OCI-M1 (cell line): ENCODE data around the gene VAPB.

Experiments used
- DNase-seq: peaks from one replicate; lab custom pipeline; 2025; lab: John Stamatoyannopoulos, UW

Gene VAPB

GRCh38 chr20:58463256-58463655 lies 74.2 kb downstream of the VAPB start:
- no peak for DNase-seq

- no peak for DNase-seq
Measured at GRCh38 chr20:58464838-58465237, 75.8 kb downstream of the VAPB start.

- no peak for DNase-seq
Measured at GRCh38 chr20:58466095-58466708, 77.2 kb downstream of the VAPB start.

GRCh38 chr20:58466729-58467571 lies 77.9 kb downstream of the VAPB start:
- DNase-seq: no peak

- no peak for DNase-seq
Measured at GRCh38 chr20:58467572-58468527, 78.8 kb downstream of the VAPB start.

- no peak for DNase-seq
Measured at GRCh38 chr20:58469616-58470015, 80.6 kb downstream of the VAPB start.

GRCh38 chr20:58470336-58471192 lies 81.5 kb downstream of the VAPB start:
- DNase-seq: no peak

GRCh38 chr20:58471193-58472164 lies 82.5 kb downstream of the VAPB start:
- no peak for DNase-seq

- no peak for DNase-seq
Measured at GRCh38 chr20:58472273-58473018, 83.4 kb downstream of the VAPB start.

GRCh38 chr20:58473453-58474425 lies 84.7 kb downstream of the VAPB start:
- no peak for DNase-seq

- DNase-seq: no peak
Measured at GRCh38 chr20:58475466-58475865, 86.4 kb downstream of the VAPB start.

- DNase-seq: no peak
Measured at GRCh38 chr20:58478141-58478805, 89.2 kb downstream of the VAPB start.

GRCh38 chr20:58479726-58480440 lies 90.9 kb downstream of the VAPB start:
- no peak for DNase-seq

GRCh38 chr20:58480551-58481336 lies 91.7 kb downstream of the VAPB start:
- DNase-seq: no peak

- peak; percentile 1 for DNase-seq
Measured at GRCh38 chr20:58481481-58482021, 92.5 kb downstream of the VAPB start.

GRCh38 chr20:58482416-58482815 lies 93.4 kb downstream of the VAPB start:
- DNase-seq: no peak
